GM10248 (cell line): ENCODE results near the gene TMEM248.
A peak's percentile ranks its signal among the peaks of the same experiment; 100 is the strongest.
"Not testable (repeated sequence)": the region's sequence is repeated elsewhere in the genome, so short reads cannot be mapped to it uniquely, and the experiment has no call there.

Experiments
- CTCF ChIA-PET: fragments of 300-600 bp; sonication (Branson Sonifier 250); formaldehyde crosslinking; extraction: SDS; loops from one replicate; lab custom pipeline; 2021; ENCODE audit warnings: antibody characterized with exemption; lab: Yijun Ruan, JAX
- POLR2A ChIA-PET: fragments of 350-650 bp; sonication (Branson Sonifier 250); formaldehyde crosslinking; extraction: SDS; loops from one replicate; lab custom pipeline; 2020; ENCODE audit warnings: antibody characterized with exemption; lab: Yijun Ruan, JAX
- DNase-seq: peaks from one replicate; pipeline ENCODE4 v3.0.0; 2012; ENCODE audit errors: extremely low spot score
- TF ChIP-seq, protein P1 (sequence below): IDR thresholded peaks from 2 replicates; pipeline ENCODE4 v1.5.1; 2012; ENCODE audit warnings: mild to moderate bottlenecking, low read depth; ENCODE audit errors: extremely low read depth, missing control alignments, control extremely low read depth

TMEM248 gene

DNA sequence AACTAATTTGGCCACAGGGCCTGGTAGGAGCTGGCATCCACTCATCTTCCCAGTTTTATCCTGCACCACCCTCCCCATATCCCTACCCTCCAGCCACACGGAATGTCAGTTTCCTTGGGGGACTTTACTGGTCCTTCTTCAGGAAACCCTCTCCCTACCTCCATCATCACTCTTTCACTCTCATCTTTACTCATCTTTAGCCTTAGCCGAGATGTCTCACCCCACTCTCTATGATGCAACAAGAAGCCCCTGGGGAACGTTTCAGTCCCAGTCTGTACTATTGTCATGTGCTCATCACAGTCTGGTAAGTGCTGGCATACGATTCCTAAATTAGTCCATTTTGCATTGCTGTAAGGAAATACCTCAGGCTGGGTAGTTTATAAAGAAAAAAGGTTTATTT, 34.9 kb upstream of the TMEM248 start:
- no peak for DNase-seq
- ChIA-PET CTCF (no interaction called here), POLR2A (no interaction called here)
- TF ChIP-seq, protein P1, sequence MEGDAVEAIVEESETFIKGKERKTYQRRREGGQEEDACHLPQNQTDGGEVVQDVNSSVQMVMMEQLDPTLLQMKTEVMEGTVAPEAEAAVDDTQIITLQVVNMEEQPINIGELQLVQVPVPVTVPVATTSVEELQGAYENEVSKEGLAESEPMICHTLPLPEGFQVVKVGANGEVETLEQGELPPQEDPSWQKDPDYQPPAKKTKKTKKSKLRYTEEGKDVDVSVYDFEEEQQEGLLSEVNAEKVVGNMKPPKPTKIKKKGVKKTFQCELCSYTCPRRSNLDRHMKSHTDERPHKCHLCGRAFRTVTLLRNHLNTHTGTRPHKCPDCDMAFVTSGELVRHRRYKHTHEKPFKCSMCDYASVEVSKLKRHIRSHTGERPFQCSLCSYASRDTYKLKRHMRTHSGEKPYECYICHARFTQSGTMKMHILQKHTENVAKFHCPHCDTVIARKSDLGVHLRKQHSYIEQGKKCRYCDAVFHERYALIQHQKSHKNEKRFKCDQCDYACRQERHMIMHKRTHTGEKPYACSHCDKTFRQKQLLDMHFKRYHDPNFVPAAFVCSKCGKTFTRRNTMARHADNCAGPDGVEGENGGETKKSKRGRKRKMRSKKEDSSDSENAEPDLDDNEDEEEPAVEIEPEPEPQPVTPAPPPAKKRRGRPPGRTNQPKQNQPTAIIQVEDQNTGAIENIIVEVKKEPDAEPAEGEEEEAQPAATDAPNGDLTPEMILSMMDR, result no peak

DNA sequence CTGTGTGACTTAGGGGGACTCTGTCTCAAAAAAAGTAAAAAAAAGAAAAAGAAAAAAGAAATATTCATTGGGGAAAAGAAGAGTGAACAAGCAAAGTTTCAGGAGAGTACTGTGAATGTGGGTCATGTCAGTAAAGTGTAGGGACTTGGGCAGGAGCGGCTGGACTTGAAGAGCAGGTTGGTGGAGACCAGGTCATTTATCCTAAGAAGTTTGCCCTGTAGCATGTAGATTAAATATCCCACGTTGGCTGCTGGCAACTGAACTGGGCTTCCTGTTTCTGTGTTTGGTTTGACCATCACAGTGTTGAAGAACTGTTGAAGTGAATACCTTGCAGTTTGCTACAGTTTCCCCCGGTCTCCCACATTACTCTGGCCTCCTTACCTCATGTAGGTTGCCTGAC, 32.8 kb upstream of the TMEM248 start:
- CTCF ChIA-PET, result interaction anchor here (1.2 kb wide), 1 partner anchor 13 kb away, joined by 3 read pairs; no protein-coding TSS in a partner anchor
- POLR2A ChIA-PET, DNase-seq: not testable (repeated sequence)

DNA sequence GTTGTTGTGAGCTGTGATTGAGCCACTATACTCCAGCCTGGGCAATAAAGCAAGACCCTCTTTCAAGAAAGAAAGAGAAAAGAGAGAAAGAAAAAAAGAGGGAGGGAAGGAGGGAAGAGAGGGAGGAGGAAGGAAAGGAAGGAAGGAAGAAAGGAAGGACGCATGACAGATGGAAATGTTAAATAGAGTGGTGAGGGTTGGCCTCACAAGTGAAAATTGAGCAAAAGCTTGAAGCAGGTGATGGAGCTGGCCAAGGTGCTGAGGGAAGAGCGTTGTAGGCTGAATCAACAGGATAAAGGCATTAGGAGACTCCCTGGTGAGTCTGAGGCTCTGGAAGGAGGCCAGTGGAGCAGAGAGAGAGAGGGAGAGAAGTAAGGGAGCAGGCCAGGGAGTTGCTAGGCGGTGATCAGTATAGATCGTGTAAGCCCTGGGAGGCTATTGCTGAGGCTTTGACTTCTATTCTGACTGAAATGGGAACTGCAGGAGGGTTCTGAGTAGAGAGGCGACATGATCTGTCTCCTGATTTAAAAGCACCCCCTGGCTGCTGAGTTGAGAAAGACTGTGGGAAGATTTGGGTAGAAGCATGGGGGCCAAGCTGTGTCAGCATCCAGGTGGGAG, 26.5 kb upstream of the TMEM248 start:
- TF ChIP-seq, protein P1, result peak; percentile 34
- CTCF ChIA-PET, result interaction anchor here (0.7 to 2.7 kb wide), 18 partner anchors 9 to 864 kb away, joined by 3 to 11 read pairs (median 3); partner anchors contain the start of gene TMEM248
- POLR2A ChIA-PET, result no interaction called here
- DNase-seq, result no peak

DNA sequence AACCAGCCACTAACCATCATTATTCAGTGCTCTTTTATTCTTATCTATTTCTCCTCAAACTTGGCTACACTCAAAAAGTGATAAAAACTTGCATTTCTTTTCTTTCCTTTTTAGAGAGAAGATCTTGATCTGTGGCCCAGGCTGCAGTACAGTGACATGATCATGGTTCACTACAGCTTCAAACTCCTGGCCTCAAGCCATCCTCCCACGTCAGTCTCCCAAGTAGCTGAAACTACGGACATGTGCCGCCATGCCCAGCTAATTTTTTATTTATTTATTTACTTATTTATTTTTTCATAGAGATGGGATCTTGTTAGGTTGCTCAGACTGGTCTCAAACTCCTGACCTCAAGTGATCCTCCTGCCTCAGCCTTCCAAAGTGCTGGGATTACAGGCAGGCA, 24.6 kb upstream of the TMEM248 start:
- no peak for DNase-seq
- ChIA-PET POLR2A (no interaction called here), CTCF (interaction anchor here (2.0 to 2.7 kb wide), 2 partner anchors 9 to 18 kb away, joined by 7 to 11 read pairs; no protein-coding TSS in a partner anchor)
- TF ChIP-seq, protein P1, result no peak

DNA sequence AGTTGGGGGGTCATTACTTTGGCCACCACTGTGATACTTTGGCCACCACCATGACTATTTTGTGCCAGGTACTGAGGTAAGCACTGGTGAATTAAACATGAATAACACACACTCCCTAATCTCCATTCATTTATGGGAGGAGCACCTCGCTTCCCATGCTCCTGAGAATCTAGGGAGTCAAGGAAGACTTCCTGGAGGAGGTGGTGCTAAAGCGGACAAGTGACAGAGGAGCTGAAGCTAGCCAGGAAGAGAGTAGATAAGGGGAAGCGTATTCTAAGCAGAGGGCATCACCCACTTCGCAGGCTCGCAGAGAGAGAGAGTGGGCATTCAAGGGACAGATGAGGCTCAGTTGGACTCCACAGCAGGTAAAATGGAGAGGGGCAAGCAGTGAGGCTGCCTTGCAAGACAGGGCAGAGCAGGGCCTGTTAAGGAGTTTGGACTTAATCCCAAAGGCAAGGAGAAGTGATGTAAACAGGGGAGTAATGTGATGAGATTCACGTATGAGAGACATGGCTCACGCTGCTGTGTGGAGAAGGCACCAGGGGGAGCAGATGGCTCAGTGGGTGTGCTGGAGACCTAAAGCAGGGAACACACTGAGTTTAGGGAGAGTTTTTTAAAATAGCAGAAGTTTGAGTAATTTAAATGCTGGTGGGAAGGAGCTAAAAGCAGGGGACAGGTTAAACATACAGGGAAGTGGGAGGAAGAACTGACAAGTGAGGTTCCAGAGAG, 21.3 kb upstream of the TMEM248 start:
- TF ChIP-seq, protein P1, result no peak
- DNase-seq, result no peak
- POLR2A ChIA-PET, result interaction anchor here (0.6 kb wide), 1 partner anchor 417 kb away, joined by 6 read pairs; no protein-coding TSS in a partner anchor
- CTCF ChIA-PET, result interaction anchor here (1.7 kb wide), 1 partner anchor 9 kb away, joined by 4 read pairs; no protein-coding TSS in a partner anchor

DNA sequence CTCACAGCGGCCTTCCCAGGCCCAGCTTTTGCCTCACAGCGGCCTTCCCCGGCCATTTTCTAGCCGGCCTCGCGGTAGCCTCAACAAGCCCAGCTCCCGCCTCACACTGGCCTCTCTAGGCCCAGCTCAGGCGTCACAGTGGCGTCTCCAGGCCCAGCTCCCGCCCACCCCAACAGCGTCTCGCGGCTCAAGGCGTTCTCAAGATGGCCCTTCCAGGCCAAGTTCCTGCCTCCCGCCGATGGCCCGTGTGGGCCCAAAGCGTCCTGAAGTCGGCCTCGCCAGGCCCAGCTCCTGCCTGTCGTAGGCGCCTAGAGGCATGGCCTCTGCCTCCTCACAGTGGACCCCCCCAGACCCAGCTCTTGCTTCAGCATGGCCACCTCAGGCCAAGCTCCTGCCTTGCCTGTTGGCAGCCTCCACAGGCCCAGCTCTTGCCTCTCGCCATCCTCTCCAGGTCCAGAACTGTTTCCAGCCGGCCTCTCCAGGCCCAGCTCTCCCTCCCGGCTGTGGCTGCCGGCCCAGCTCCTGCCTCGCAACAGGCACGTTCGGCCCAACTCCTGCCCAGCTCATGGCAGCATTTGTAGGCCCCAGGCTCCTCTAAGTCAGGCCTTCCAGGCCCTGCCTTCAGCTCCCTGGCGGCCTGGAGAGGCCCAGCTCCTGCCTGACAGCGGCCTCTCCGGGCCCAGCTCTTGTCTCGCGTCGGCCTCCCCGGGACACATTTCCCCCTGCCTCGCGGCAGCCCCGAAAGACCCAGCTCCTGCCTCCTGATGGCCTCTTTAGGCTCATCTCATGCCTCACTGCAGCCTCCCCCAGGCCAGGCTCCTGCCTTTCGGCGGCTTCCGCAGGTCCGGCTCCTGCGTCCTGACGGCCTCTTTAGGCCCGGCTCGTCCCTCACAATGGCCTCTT, 18.8 kb upstream of the TMEM248 start:
- DNase-seq, result no peak
- TF ChIP-seq, protein P1, result no peak
- POLR2A ChIA-PET, result interaction anchor here (0.5 kb wide), 1 partner anchor 19 kb away, joined by 4 read pairs; no protein-coding TSS in a partner anchor
- CTCF ChIA-PET, result interaction anchor here (1.1 to 2.0 kb wide), 6 partner anchors 10 to 871 kb away, joined by 3 to 6 read pairs (median 3); no protein-coding TSS in a partner anchor
